Mesendoderm (in vitro differentiated cells): ENCODE results near the gene PAK5.

Experiments used
- DNase-seq: peaks from one replicate; pipeline ENCODE4 v3.0.0; 2013
- H2AK5ac ChIP-seq: 2 replicates; pipeline ENCODE4 v1.6.1; 2013; ENCODE audit warnings: low read length, inconsistent platforms
- H2BK120ac ChIP-seq: 2 replicates; pipeline ENCODE4 v1.6.1; 2013; ENCODE audit warnings: low read depth, mild to moderate bottlenecking, low read length, moderate library complexity, mixed read lengths
- H2BK15ac ChIP-seq: replicated peaks from 2 replicates; pipeline ENCODE4 v1.6.1; 2013; ENCODE audit warnings: low read depth, mild to moderate bottlenecking, moderate library complexity
- H2BK5ac ChIP-seq: 2 replicates; pipeline ENCODE4 v1.6.1; 2013; ENCODE audit warnings: low read length, inconsistent platforms
- H3K18ac ChIP-seq: 2 replicates; pipeline ENCODE4 v1.6.1; 2013; ENCODE audit warnings: mild to moderate bottlenecking, low read length, mixed read lengths
- H3K23ac ChIP-seq: one replicate; pipeline ENCODE4 v1.6.1; 2013; ENCODE audit warnings: low read length
- H3K27ac ChIP-seq: 2 replicates; pipeline ENCODE4 v1.5.1; 2013; ENCODE audit warnings: low read depth, mild to moderate bottlenecking, inconsistent platforms, low read length, moderate library complexity
- H3K27me3 ChIP-seq: 2 replicates; pipeline ENCODE4 v1.6.1; 2013; ENCODE audit warnings: low read length, control low read depth, mild to moderate bottlenecking, inconsistent platforms; ENCODE audit not compliant: insufficient read depth, poor library complexity
- H3K36me3 ChIP-seq: 2 replicates; pipeline ENCODE4 v1.6.1; 2013; ENCODE audit warnings: low read length, inconsistent platforms; ENCODE audit not compliant: control insufficient read depth, insufficient read depth
- H3K4ac ChIP-seq: one replicate; pipeline ENCODE4 v1.6.1; 2013; ENCODE audit warnings: low read depth, mild to moderate bottlenecking, low read length, moderate library complexity
- H3K4me1 ChIP-seq: 2 replicates; pipeline ENCODE4 v1.6.1; 2013; ENCODE audit warnings: low read depth, low read length, inconsistent platforms; ENCODE audit not compliant: control insufficient read depth
- H3K4me2 ChIP-seq: 2 replicates; pipeline ENCODE4 v1.6.1; 2013; ENCODE audit warnings: low read length
- H3K4me3 ChIP-seq: 2 replicates; pipeline ENCODE4 v1.5.1; 2013; ENCODE audit warnings: mild to moderate bottlenecking, low read length
- H3K56ac ChIP-seq: one replicate; pipeline ENCODE4 v1.6.1; 2013; ENCODE audit warnings: low read length
- H3K79me1 ChIP-seq: 2 replicates; pipeline ENCODE4 v1.6.1; 2013; ENCODE audit warnings: low read length, inconsistent platforms
- H3K79me2 ChIP-seq: 2 replicates; pipeline ENCODE4 v1.6.1; 2013; ENCODE audit warnings: mild to moderate bottlenecking, low read length; ENCODE audit not compliant: control insufficient read depth, insufficient read depth
- H3K9ac ChIP-seq: 2 replicates; pipeline ENCODE4 v1.6.1; 2013; ENCODE audit warnings: low read length, inconsistent platforms
- H4K5ac ChIP-seq: one replicate; pipeline ENCODE4 v1.6.1; 2013; ENCODE audit warnings: low read length
- H4K8ac ChIP-seq: one replicate; pipeline ENCODE4 v1.6.1; 2013; ENCODE audit warnings: low read depth, mild to moderate bottlenecking, control low read depth, low read length, moderate library complexity
- WGBS: extraction: QIAGEN DNeasy Blood & Tissue Kit; methylation state at CpG from one replicate; pipeline ENCODE4 v1.1.7; 2013; ENCODE audit warnings: low lambda C conversion rate, missing lambda C conversion rate; ENCODE audit not compliant: insufficient coverage; ENCODE audit errors: extremely low coverage; 5-methylcytosine and 5-hydroxymethylcytosine counted together

PAK5 gene

DNA sequence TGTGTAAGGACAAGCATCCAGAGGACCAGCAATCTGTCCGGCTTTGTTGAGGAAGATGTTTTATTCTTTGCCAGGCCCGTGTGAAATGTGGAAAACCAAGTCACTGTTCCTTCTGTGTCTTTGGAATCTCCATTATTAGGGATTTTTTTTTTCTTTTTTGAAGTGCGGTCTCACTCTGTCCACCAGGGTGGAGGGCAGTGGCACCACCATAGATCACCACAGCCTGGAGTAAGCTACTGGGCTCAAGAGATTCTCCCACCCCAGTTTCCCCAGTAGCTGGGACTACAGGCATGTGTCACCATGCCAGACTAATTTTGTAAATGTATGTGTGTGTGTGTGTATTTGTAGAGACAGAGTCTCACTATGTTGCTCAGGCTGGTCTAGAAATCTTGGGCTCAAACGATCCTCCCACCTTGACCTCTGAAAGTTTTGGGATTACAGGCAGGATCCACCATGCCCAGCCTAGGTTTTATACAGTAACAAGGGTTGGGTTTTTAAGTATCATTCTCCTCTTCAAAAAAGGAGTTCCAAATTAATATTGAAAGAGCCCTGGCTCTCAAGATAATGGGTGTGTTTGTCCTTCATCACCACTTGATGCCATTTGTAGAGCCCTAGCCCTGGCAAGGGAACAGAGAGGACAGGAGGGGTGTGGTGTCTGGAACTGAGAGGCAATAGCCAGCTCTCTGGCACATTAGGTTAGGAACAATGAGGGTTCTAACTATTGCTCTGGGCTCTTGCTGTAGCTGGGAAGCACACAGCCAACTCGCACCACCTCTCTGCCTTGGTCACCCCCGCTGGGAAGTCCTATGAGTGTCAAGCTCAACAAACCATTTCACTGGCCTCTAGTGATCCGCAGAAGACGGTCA, 321.3 kb downstream of the PAK5 start:
- H2AK5ac ChIP-seq, result no peak overlapping the region
- H4K8ac ChIP-seq, result no peak overlapping the region
- H3K27me3 ChIP-seq, result peaks cover 43% of the 10 kb centered on the region
- H3K4me1 ChIP-seq, result peaks cover 3% of the 10 kb centered on the region
- no peak overlapping the region for H3K4me2 ChIP-seq
- H3K79me2 ChIP-seq, result no peaks in the 10 kb centered on the region
- H3K36me3 ChIP-seq, result no peaks in the 10 kb centered on the region
- H2BK120ac ChIP-seq, result no peak overlapping the region
- H3K18ac ChIP-seq, result no peak overlapping the region
- no peaks in the 10 kb centered on the region for H3K79me1 ChIP-seq
- no peak overlapping the region for H3K4ac ChIP-seq
- no peak overlapping the region for H3K56ac ChIP-seq
- peak; percentile 14 for DNase-seq
- no peak overlapping the region for H4K5ac ChIP-seq
- no peak overlapping the region for H3K23ac ChIP-seq
- no peak overlapping the region for H3K27ac ChIP-seq
- no peak overlapping the region for H2BK5ac ChIP-seq
- H3K4me3 ChIP-seq, result no peak overlapping the region
- no peak overlapping the region for H2BK15ac ChIP-seq
- H3K9ac ChIP-seq, result no peak overlapping the region
- no CpG with 5 or more reads among the region's 8 CpGs for WGBS

DNA sequence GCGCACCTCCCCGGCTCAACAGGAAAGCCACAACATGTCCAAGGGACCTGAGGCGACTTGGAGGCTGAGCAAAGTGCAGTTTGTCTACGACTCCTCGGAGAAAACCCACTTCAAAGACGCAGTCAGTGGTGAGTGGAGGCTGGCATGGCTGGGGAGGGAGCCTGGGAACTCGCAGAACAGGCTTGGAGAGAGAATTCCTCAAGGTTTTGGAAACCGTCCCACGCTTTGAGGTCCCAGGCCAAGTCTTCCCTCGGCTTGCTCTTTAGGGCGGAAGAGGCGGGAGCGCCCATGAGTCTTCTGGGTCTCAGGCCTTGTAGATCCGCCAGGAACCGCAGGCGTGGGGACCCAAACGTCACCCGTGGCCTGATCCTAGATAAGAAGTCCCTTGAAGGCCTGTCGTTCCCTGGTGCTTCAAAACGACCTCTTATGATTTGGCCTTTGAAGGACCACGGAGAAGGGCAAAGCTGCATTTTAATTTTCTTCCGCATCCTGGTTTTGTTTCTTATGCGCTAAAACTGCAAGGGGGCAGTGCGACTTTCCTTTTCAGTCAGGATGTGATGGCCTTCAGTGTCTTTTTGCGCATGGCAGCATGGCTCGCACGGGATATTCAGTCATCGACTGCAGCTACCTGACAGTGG, 322.5 kb downstream of the PAK5 start:
- no peak overlapping the region for H3K4me3 ChIP-seq
- no peak overlapping the region for H3K27ac ChIP-seq
- peaks cover 3% of the 10 kb centered on the region for H3K4me1 ChIP-seq

DNA sequence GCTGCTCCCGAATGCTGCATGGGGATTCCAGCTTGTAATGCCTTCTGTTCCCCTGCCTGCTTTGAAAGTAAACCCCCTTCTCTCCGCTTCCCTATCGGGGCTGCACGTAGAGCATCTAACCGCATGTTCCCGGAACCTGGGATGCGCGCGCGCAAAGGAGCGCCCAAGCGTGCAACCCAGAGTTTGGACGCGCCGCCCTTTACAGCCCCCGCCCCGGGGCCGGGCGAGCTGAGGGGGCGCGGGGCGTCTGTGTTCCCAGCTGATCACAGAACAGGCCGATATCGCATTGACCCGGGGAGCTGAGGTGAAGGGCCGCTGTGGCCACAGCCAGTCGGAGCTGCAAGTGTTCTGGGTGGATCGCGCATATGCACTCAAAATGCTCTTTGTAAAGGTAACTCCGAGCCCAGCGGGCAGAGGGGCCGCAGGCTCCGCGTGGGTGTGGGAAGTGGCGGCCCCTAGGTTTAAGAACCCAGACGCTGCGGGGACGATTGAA, 323.1 kb downstream of the PAK5 start:
- H3K4ac ChIP-seq, result no peak overlapping the region
- no peak overlapping the region for H2BK5ac ChIP-seq
- no peak overlapping the region for H3K18ac ChIP-seq
- H2BK120ac ChIP-seq, result no peak overlapping the region
- peak; percentile 21 for DNase-seq
- H4K5ac ChIP-seq, result no peak overlapping the region
- H2AK5ac ChIP-seq, result no peak overlapping the region
- H3K27ac ChIP-seq, result no peak overlapping the region
- H3K56ac ChIP-seq, result peak overlapping the region; percentile 44
- H3K79me1 ChIP-seq, result no peaks in the 10 kb centered on the region
- H2BK15ac ChIP-seq, result no peak overlapping the region
- no peak overlapping the region for H3K4me3 ChIP-seq
- H3K4me1 ChIP-seq, result peaks cover 3% of the 10 kb centered on the region
- peaks cover 50% of the 10 kb centered on the region for H3K27me3 ChIP-seq
- H3K4me2 ChIP-seq, result peak overlapping the region; percentile 57
- no peak overlapping the region for H3K23ac ChIP-seq
- peak overlapping the region; percentile 12 for H3K9ac ChIP-seq
- no CpG with 5 or more reads among the region's 38 CpGs for WGBS
- no peak overlapping the region for H4K8ac ChIP-seq
- H3K36me3 ChIP-seq, result no peaks in the 10 kb centered on the region
- no peaks in the 10 kb centered on the region for H3K79me2 ChIP-seq

More for the DNA sequence above, 322.5 kb downstream of the PAK5 start:
- Histone ChIP-seq H3K4ac (no peak overlapping the region), H3K23ac (no peak overlapping the region), H3K79me1 (no peaks in the 10 kb centered on the region), H3K9ac (peak overlapping the region; percentile 15), H4K5ac (no peak overlapping the region), H3K56ac (peak overlapping the region; percentile 61), H3K4me2 (peak overlapping the region; percentile 57), H3K27me3 (peaks cover 48% of the 10 kb centered on the region), H2BK5ac (no peak overlapping the region), H2AK5ac (no peak overlapping the region), H2BK120ac (no peak overlapping the region), H2BK15ac (no peak overlapping the region), H3K36me3 (no peaks in the 10 kb centered on the region), H4K8ac (no peak overlapping the region), H3K18ac (no peak overlapping the region), H3K79me2 (no peaks in the 10 kb centered on the region)
- peak; percentile 59 for DNase-seq
- WGBS, result no CpG with 5 or more reads among the region's 28 CpGs

GRCh38 chr20:9515214-9515585, 323.7 kb downstream of the PAK5 start:
- H3K4me1 ChIP-seq, result peaks cover 3% of the 10 kb centered on the region
- H2BK120ac ChIP-seq, result no peak overlapping the region
- no peak overlapping the region for H3K4me3 ChIP-seq
- H4K5ac ChIP-seq, result no peak overlapping the region
- H3K23ac ChIP-seq, result no peak overlapping the region
- H3K18ac ChIP-seq, result no peak overlapping the region
- no peak overlapping the region for H2BK5ac ChIP-seq
- no peak overlapping the region for H2BK15ac ChIP-seq
- no peak for DNase-seq
- no peaks in the 10 kb centered on the region for H3K36me3 ChIP-seq
- H4K8ac ChIP-seq, result no peak overlapping the region
- no CpG with 5 or more reads among the region's 13 CpGs for WGBS
- H3K79me1 ChIP-seq, result no peaks in the 10 kb centered on the region
- H3K27ac ChIP-seq, result no peak overlapping the region
- H3K79me2 ChIP-seq, result no peaks in the 10 kb centered on the region
- H3K4ac ChIP-seq, result no peak overlapping the region
- no peak overlapping the region for H3K56ac ChIP-seq
- peak overlapping the region; percentile 70 for H3K4me2 ChIP-seq
- H3K9ac ChIP-seq, result no peak overlapping the region
- H2AK5ac ChIP-seq, result no peak overlapping the region
- peaks cover 56% of the 10 kb centered on the region for H3K27me3 ChIP-seq

DNA sequence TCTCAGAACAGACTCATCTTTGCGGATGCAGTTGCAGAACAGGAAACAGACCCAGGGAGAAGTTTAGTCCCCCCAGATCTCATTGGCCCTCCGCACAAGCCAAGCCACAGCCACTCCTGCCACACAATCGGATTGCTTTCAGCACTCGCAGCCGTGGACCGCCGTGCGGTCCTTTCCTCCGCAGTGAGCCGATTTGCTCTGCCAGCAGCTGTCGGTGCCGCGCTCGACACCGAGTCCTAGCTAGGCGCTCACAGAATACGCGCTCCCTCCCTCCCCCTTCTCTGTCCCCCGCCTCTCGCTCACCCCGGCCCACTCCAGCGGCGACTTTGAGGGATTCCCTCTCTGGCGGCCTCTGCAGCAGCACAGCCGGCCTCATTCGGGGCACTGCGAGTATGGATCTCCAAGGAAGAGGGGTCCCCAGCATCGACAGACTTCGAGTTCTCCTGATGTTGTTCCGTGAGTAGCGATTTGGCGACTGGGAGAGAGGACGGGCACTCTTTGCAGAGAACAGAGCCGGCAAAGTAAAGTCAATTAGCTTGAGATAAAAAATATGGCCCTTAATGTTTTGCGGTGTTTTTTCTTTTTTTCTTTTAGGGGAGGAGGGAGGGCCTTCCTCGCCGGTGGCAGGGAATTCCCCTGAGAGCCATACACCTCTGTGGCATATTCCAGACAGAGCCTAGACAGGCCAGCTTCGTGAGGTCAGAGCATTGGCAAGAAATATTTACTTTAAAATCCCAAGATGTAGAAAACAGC, 324.2 kb downstream of the PAK5 start, which contains the start of gene LAMP5:
Gene LAMP5 (plus strand): TSS at position 130 of the 753 bp plus-strand sequence. CDS start 263 bp downstream, at position 393.
- no peak within 1 kb of the TSS for H3K4ac ChIP-seq
- H2AK5ac ChIP-seq, result no peak within 1 kb of the TSS
- H4K5ac ChIP-seq, result no peak within 1 kb of the TSS
- peak; percentile 86 for DNase-seq
- H4K8ac ChIP-seq, result no peak within 1 kb of the TSS
- H3K36me3 ChIP-seq, result no peaks in the 10 kb centered on the region
- H3K23ac ChIP-seq, result no peak within 1 kb of the TSS
- H3K79me1 ChIP-seq, result no peaks in the 10 kb centered on the region
- H2BK5ac ChIP-seq, result no peak within 1 kb of the TSS
- H2BK120ac ChIP-seq, result no peak within 1 kb of the TSS
- peak within 1 kb of the TSS; percentile 70 for H3K4me2 ChIP-seq
- WGBS, result no CpG with 5 or more reads among the region's 38 CpGs
- no peaks in the 10 kb centered on the region for H3K79me2 ChIP-seq
- peaks cover 3% of the 10 kb centered on the region for H3K4me1 ChIP-seq
- no peak within 1 kb of the TSS for H3K4me3 ChIP-seq
- no peak within 1 kb of the TSS for H3K27ac ChIP-seq
- H3K18ac ChIP-seq, result no peak within 1 kb of the TSS
- H3K27me3 ChIP-seq, result peaks cover 60% of the 10 kb centered on the region
- H2BK15ac ChIP-seq, result no peak within 1 kb of the TSS
- H3K9ac ChIP-seq, result no peak within 1 kb of the TSS
- H3K56ac ChIP-seq, result no peak within 1 kb of the TSS
